HG02884 (cell line): ENCODE data around the gene IRF2.
A peak's percentile ranks its signal among the peaks of the same experiment; 100 is the strongest.

ENCODE experiments used
- ATAC-seq: cut with Tn5 transposase; IDR thresholded peaks from one replicate; pipeline ENCODE4 v1.9.1; 2021; ENCODE audit warnings: mild to moderate bottlenecking, moderate library complexity; ENCODE audit not compliant: unreplicated experiment

Gene IRF2

GRCh38 chr4:184410748-184411147 is 63.6 kb downstream of the IRF2 start:
- ATAC-seq, result no peak

- peak; percentile 74 for ATAC-seq
Measured at GRCh38 chr4:184409911-184410692, 64.2 kb downstream of the IRF2 start.

- no peak for ATAC-seq
Measured at GRCh38 chr4:184409502-184409901, 64.8 kb downstream of the IRF2 start.

- ATAC-seq, result no peak
Measured at GRCh38 chr4:184408684-184409081, 65.7 kb downstream of the IRF2 start.

- no peak for ATAC-seq
Measured at GRCh38 chr4:184408021-184408683, 66.2 kb downstream of the IRF2 start.

- no peak for ATAC-seq
Measured at GRCh38 chr4:184406958-184407391, 67.4 kb downstream of the IRF2 start.

- no peak for ATAC-seq
Measured at GRCh38 chr4:184404047-184404446, 70.3 kb downstream of the IRF2 start.

- no peak for ATAC-seq
Measured at GRCh38 chr4:184403384-184403781, 71.0 kb downstream of the IRF2 start.

- no peak for ATAC-seq
Measured at GRCh38 chr4:184402740-184403383, 71.5 kb downstream of the IRF2 start.

GRCh38 chr4:184402239-184402638 is 72.1 kb downstream of the IRF2 start:
- ATAC-seq, result no peak

- ATAC-seq, result no peak
Measured at GRCh38 chr4:184401397-184402171, 72.8 kb downstream of the IRF2 start.

GRCh38 chr4:184400891-184401290 is 73.5 kb downstream of the IRF2 start:
- no peak for ATAC-seq

- no peak for ATAC-seq
Measured at GRCh38 chr4:184400375-184400870, 73.9 kb downstream of the IRF2 start.

GRCh38 chr4:184399512-184399908 is 74.8 kb downstream of the IRF2 start:
- ATAC-seq, result no peak

GRCh38 chr4:184398741-184399511 is 75.4 kb downstream of the IRF2 start:
- ATAC-seq, result no peak

- no peak for ATAC-seq
Measured at GRCh38 chr4:184397516-184398163, 76.7 kb downstream of the IRF2 start.

- ATAC-seq, result no peak
Measured at GRCh38 chr4:184396570-184397515, 77.5 kb downstream of the IRF2 start.

GRCh38 chr4:184395971-184396391 is 78.4 kb downstream of the IRF2 start:
- ATAC-seq, result peak; percentile 84
